K562 (cell line): Measurements from ENCODE around the gene TLN1. TPM values are rescaled to one million over a fixed set of nuclear protein-coding genes. Genes with fewer than 3 reads are reported as not detected.

Source experiments
- BDP1 ChIP-seq: IDR thresholded peaks from 3 replicates; pipeline ENCODE4 v1.6.1; 2011; ENCODE audit not compliant: insufficient read length, insufficient read depth
- BRD4 ChIP-seq: fragments of 200-600 bp; sonication (generic); IDR thresholded peaks from 2 replicates; pipeline ENCODE4 v1.6.1; 2017; ENCODE audit warnings: inconsistent platforms
- CBX2 ChIP-seq: fragments of 200-600 bp; sonication (generic); IDR thresholded peaks from one replicate; pipeline ENCODE4 v1.6.1; 2012; ENCODE audit warnings: mild to moderate bottlenecking, low read length, inconsistent platforms; ENCODE audit not compliant: insufficient read depth, poor library complexity, severe bottlenecking
- CSDE1 ChIP-seq, 2 experiments: fragments of 450-650 bp; IDR thresholded peaks; 2 replicates each; pipeline ENCODE4 v1.6.1; 2016; ENCODE audit warnings: mild to moderate bottlenecking in 1 of 2
- CTBP1 ChIP-seq: fragments of 450-650 bp; IDR thresholded peaks from 2 replicates; pipeline ENCODE4 v1.6.1; 2016; ENCODE audit warnings: borderline replicate concordance
- E2F3 ChIP-seq: fragments of 250-450 bp; sonication (Bioruptor Pico); IDR thresholded peaks from 2 replicates; pipeline ENCODE4 v1.4.0; 2020; ENCODE audit warnings: mild to moderate bottlenecking
- EGR1 ChIP-seq: fragments of 450-650 bp; conservative IDR thresholded peaks from 2 replicates; pipeline ENCODE4 v1.6.1; 2017; ENCODE audit warnings: mild to moderate bottlenecking
- FOSL1 ChIP-seq: fragments of 200-800 bp; sonication (Bioruptor generic); conservative IDR thresholded peaks from 2 replicates; pipeline ENCODE4 v1.6.1; 2016; ENCODE audit warnings: missing genetic modification characterization, missing compliant biosample characterization
- FOXP1 ChIP-seq: sonication (generic); formaldehyde crosslinking; IDR thresholded peaks from 2 replicates; pipeline ENCODE4 v1.8.0; 2022; ENCODE audit warnings: mild to moderate bottlenecking, missing genetic modification reagents
- HLTF ChIP-seq: fragments of 450-650 bp; IDR thresholded peaks from 2 replicates; pipeline ENCODE4 v1.6.1; 2016
- NCOR1 ChIP-seq: fragments of 450-650 bp; IDR thresholded peaks from 2 replicates; pipeline ENCODE4 v1.6.1; 2016; ENCODE audit warnings: mild to moderate bottlenecking, moderate library complexity
- NFIC ChIP-seq: fragments of 450-650 bp; IDR thresholded peaks from 2 replicates; pipeline ENCODE4 v1.6.1; 2017; ENCODE audit warnings: mild to moderate bottlenecking, inconsistent platforms
- PHB ChIP-seq: fragments of 250-450 bp; sonication (Bioruptor Pico); IDR thresholded peaks from 2 replicates; pipeline ENCODE4 v1.5.0; 2021
- PHF20 ChIP-seq: fragments of 450-650 bp; IDR thresholded peaks from 2 replicates; pipeline ENCODE4 v1.6.1; 2018; ENCODE audit not compliant: partially characterized antibody
- RUNX1 ChIP-seq: sonication (generic); IDR thresholded peaks from 2 replicates; pipeline ENCODE4 v1.6.1; 2016; ENCODE audit warnings: antibody characterized with exemption, low read depth
- SAP30 ChIP-seq: fragments of 200-600 bp; sonication (generic); IDR thresholded peaks from 2 replicates; pipeline ENCODE4 v1.6.1; 2012; ENCODE audit warnings: borderline replicate concordance, low read depth, mild to moderate bottlenecking, moderate library complexity, low read length, control low read depth, inconsistent platforms; ENCODE audit not compliant: insufficient read depth, poor library complexity, severe bottlenecking
- SETDB1 ChIP-seq: IDR thresholded peaks from one replicate; pipeline ENCODE4 v1.6.1; 2012; ENCODE audit warnings: low read length, control low read depth, inconsistent platforms
- SIN3A ChIP-seq, 2 experiments: fragments of 150-350 bp in 1 of 2; IDR thresholded peaks; 2 replicates each; pipeline ENCODE4 v1.6.1; 2011 to 2016; ENCODE audit warnings: borderline replicate concordance in 2 of 2, low read depth in 2 of 2, low read length in 2 of 2, mild to moderate bottlenecking in 2 of 2, moderate library complexity in 2 of 2; ENCODE audit not compliant: control insufficient read depth in 1 of 2
- SNAPC5 ChIP-seq: fragments of 250-450 bp; sonication (Bioruptor Pico); IDR thresholded peaks from 2 replicates; pipeline ENCODE4 v1.8.0; 2021; ENCODE audit warnings: moderate library complexity, mild to moderate bottlenecking, inconsistent platforms
- TCF3 ChIP-seq: sonication (generic); formaldehyde crosslinking; IDR thresholded peaks from 2 replicates; pipeline ENCODE4 v1.4.0; 2020; ENCODE audit warnings: mild to moderate bottlenecking, missing genetic modification reagents
- ZBTB26 ChIP-seq: fragments of 450-650 bp; formaldehyde crosslinking; IDR thresholded peaks from 2 replicates; pipeline ENCODE4 v1.4.0; 2022; ENCODE audit warnings: missing genetic modification characterization
- ZSCAN29 ChIP-seq: fragments of 450-650 bp; IDR thresholded peaks from 2 replicates; pipeline ENCODE4 v1.6.1; 2017
- polyA plus RNA-seq, 8 experiments: library from polyadenylated mRNA; depleted of rRNA in 4 of 8; stranded (reverse) in 5 of 8; unstranded in 3 of 8; fragments of >200 nt; fragmentation: Nextera tagmentation in 2 of 8; fragmentation: Illumina TruSeq in 1 of 8; extraction: Ambion mirVana in 2 of 8; extraction: Trizol in 1 of 8; gene quantifications; 2 replicates each; pipeline versions ENCODE4 v1.2.1 to v1.2.3, GENCODE V29; 2011 to 2014; ENCODE audit warnings: inconsistent platforms in 1 of 8, missing spikeins in 1 of 8
- total RNA-seq, 7 experiments: library from RNA; depleted of rRNA in 6 of 7; stranded (reverse); fragments of >200 nt in 6 of 7; fragmentation: Illumina TruSeq in 2 of 7; extraction: Trizol in 2 of 7; gene quantifications; 2 replicates each; pipeline versions ENCODE4 v1.2.1 to v1.2.3, GENCODE V29; 2011 to 2021; ENCODE audit warnings: low replicate concordance in 1 of 7
- TF ChIP-seq, protein P1 (sequence below): fragments of 250-450 bp; sonication (Bioruptor Pico); IDR thresholded peaks from 2 replicates; pipeline ENCODE4 v1.5.0; 2021; ENCODE audit warnings: mild to moderate bottlenecking, moderate library complexity
- TF ChIP-seq, protein P2 (sequence below): fragments of 450-650 bp; IDR thresholded peaks from 2 replicates; pipeline ENCODE4 v1.6.1; 2016; ENCODE audit warnings: antibody characterized with exemption

Gene TLN1
- total and polyA plus RNA-seq, 9 of the 15 experiments (the other 6 are each of a cell fraction or from before 2014, with no cell fraction given) = 3.6 to 240 (median 54.8) TPM

DNA sequence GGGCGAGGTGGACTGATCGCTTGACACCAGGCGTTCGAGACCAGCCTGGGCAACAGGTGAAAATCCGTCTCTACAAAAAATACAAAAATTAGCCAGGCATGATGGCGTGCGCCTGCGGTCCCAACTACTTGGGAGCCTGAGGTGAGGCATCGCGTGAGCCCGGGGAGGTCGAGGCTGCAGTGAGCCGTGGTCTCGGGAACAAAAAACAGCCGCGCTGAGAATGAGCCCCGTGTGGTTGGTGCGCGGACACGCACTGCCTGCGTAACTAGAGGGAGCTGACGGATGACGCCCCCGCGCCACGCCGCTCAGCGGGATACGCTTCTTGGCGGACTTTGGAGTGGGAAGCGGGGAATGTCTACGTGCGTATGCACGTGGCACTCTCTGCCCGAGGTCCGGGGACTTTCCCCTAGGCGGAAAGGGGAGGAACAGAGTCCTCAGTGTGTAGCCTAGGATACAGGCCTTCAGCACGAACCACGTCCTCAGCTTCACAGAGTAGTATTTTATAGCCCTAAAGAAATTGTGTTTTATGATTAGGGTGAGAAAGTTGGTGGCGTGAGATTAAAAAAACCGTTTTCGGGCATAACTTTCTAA is 74.4 kb downstream of the TLN1 start, which contains the start of gene RMRP (continued):
- peak in 1 of 2 experiments; percentile 74; a peak in 2 of 4 replicates for TF ChIP-seq CSDE1 (IDR thresholded peaks at IDR 0.05)
- peak; percentile 20 for TF ChIP-seq PHF20
- TF ChIP-seq NCOR1 = 0 out of 2 replicates have a peak, but pooled peaks have one; percentile 9
- peak; percentile 85; the same call in 1 of the 2 replicates for TF ChIP-seq CTBP1
- TF ChIP-seq PHB (CRISPR knock-in tag) = no peak
- peak; percentile 63 for TF ChIP-seq BDP1
- TF ChIP-seq SETDB1 = no peak
- peak; percentile 39; the same call in 1 of the 2 replicates for TF ChIP-seq TCF3 (CRISPR knock-in tag)
- TF ChIP-seq, protein P1, sequence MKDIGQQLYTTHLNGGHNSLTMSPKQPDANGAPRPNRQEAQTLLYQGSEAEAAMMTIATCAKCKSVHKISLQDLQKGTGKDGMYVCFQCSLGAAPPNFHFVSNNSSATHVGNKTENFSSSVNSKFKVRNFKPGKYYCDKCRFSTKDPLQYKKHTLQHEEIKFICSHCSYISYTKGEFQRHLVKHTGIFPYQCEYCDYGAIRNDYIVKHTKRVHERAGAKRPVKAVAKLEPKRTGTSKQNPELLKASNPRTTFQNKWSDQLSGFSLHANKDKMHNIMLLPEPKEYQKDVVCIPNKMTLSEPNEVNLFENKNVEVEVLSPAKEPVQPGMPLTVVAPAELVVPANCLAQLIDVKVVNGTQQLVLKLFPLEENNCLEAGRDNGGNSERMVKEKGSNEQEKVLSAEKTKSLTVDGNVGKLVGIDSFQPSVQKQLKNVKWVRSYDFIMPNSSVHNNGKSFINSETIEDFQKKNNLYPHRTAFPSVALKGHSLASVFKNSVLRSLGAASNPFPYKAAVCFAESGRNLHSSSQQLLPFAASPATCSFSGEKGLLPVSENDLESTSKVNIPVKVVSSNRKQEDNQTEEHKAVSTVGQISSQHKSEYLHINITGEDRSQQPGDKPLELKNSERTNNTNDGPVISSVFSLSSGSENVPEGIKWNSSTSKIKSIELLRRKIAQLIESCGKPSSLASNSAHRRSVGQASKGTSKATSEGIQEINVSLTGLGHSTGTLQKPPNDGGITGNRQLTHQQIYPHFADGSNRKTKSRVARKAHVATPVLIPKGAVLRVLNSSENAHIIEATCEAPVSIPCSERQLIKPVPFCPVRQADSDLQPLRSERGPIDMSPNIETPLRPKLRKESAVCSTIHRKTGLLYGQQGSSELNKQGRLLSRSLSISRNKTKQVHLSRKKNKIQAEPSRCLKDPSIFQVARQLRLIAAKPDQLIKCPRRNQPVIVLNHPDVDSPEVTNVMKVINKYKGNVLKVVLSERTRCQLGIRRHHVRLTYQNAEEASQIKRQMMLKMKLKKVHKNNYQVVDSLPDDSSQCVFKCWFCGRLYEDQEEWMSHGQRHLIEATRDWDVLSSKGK (CRISPR knock-in tag) = no peak
- peak; percentile 56; the same call in 1 of the 2 replicates for TF ChIP-seq FOSL1 (tag)
- TF ChIP-seq BRD4 = peak; percentile 33; the same call in 1 of the 2 replicates
- peak; percentile 25 for TF ChIP-seq SAP30
- no peak for TF ChIP-seq E2F3 (CRISPR knock-in tag)
- TF ChIP-seq SNAPC5 (CRISPR knock-in tag) = peak; percentile 96
- TF ChIP-seq RUNX1 = 0 out of 2 replicates have a peak, but pooled peaks have one; percentile 32
- 0 out of 2 replicates have a peak, but pooled peaks have one; percentile 9 for TF ChIP-seq HLTF
- TF ChIP-seq ZBTB26 (CRISPR knock-in tag) = no peak
- TF ChIP-seq, protein P2, sequence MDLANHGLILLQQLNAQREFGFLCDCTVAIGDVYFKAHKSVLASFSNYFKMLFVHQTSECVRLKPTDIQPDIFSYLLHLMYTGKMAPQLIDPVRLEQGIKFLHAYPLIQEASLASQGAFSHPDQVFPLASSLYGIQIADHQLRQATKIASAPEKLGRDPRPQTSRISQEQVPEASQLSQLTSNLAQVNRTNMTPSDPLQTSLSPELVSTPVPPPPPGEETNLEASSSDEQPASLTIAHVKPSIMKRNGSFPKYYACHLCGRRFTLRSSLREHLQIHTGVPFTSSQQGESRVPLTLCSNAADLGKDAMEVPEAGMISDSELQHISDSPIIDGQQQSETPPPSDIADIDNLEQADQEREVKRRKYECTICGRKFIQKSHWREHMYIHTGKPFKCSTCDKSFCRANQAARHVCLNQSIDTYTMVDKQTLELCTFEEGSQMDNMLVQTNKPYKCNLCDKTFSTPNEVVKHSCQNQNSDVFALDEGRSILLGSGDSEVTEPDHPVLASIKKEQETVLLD = peak; percentile 91
- TF ChIP-seq CBX2 = no peak
- peak; percentile 80 for TF ChIP-seq FOXP1 (CRISPR knock-in tag)
- TF ChIP-seq ZSCAN29 = peak; percentile 77
- peak; percentile 94 for TF ChIP-seq EGR1
- TF ChIP-seq NFIC = peak; percentile 64
- TF ChIP-seq SIN3A (IDR thresholded peaks at IDR 0.05; ENCODE audit: borderline replicate concordance in 2 of 2, control insufficient read depth in 1 of 2, low read depth in 2 of 2, low read length in 2 of 2) = peak; percentile 84 to 91; a peak in 2 of 4 replicates
